ENCODE data around the gene DAAM2. TPM values are rescaled to one million over a fixed set of nuclear protein-coding genes. Genes with fewer than 3 reads are reported as not detected.

DAAM2 gene
- total and polyA plus RNA-seq, 2 donors from 2014 or later, result 6.9 to 19.8 TPM

- intact Hi-C loops (cut with DNase I), result no loop called here
- no peaks in the 10 kb centered on the region for H3K36me3 ChIP-seq (ENCODE audit: control insufficient read depth in 2 of 3, insufficient read depth in 3 of 3, low read length in 3 of 3)
- TF ChIP-seq CTCF (IDR thresholded peaks at IDR 0.05; ENCODE audit: borderline replicate concordance, extremely low read depth, insufficient read depth), result no peak
- no peak overlapping the region for H3K27ac ChIP-seq (ENCODE audit: low read depth in 2 of 2, low read length in 2 of 2)
- peaks cover 0 to 2% (median 0%) of the 10 kb centered on the region in 3 donors for H3K4me1 ChIP-seq (ENCODE audit: control insufficient read depth in 2 of 3, insufficient read depth in 2 of 3, low read depth in 1 of 3, low read length in 3 of 3)
- peak in 1 of 5 donors; percentile 50 for DNase-seq
- no peaks in the 10 kb centered on the region for H3K9me3 ChIP-seq (ENCODE audit: control insufficient read depth in 2 of 3, insufficient read depth in 1 of 3, low read length in 3 of 3)
- H3K4me3 ChIP-seq (ENCODE audit: low read length in 3 of 3), result no peak overlapping the region
- H3K27me3 ChIP-seq (ENCODE audit: control insufficient read depth, insufficient read depth, low read length), result no peaks in the 10 kb centered on the region
- H3K9ac ChIP-seq (ENCODE audit: low read length in 3 of 3), result no peak overlapping the region
- FAIRE-seq, result no peak
Observed at GRCh38 chr6:39801456-39802251, 9.5 kb downstream of the DAAM2 start.

DNA sequence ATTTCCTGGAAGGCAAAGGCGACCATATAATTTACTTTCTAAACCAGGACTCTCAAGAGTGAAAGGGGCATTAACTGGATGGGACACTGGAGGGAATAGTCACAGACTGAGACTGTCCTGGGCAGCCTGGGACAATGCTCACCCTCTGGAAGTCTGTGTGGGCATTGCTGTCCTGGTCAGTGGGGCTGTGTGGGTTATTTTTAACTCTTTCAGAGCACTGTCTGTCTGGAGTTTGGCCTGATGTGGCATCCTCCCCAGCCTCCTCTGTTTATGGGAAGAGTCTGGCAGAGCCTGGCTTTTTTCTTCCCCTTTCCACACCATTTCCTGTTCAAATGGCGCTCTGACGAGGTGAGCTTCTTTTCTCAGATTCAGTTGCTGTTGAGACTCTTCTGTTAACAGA, 11.7 kb downstream of the DAAM2 start:
- Histone ChIP-seq H3K36me3 (ENCODE audit: control insufficient read depth in 2 of 3, insufficient read depth in 3 of 3, low read length in 3 of 3) (no peaks in the 10 kb centered on the region), H3K4me1 (ENCODE audit: control insufficient read depth in 2 of 3, insufficient read depth in 2 of 3, low read depth in 1 of 3, low read length in 3 of 3) (peaks cover 0 to 2% (median 0%) of the 10 kb centered on the region in 3 donors), H3K4me3 (ENCODE audit: low read length in 3 of 3) (no peak overlapping the region), H3K9ac (ENCODE audit: low read length in 3 of 3) (no peak overlapping the region), H3K9me3 (ENCODE audit: control insufficient read depth in 2 of 3, insufficient read depth in 1 of 3, low read length in 3 of 3) (no peaks in the 10 kb centered on the region), H3K27ac (ENCODE audit: low read depth in 2 of 2, low read length in 2 of 2) (no peak overlapping the region), H3K27me3 (ENCODE audit: control insufficient read depth, insufficient read depth, low read length) (no peaks in the 10 kb centered on the region)
- no peak for FAIRE-seq
- intact Hi-C loops (cut with DNase I), result no loop called here
- TF ChIP-seq CTCF (IDR thresholded peaks at IDR 0.05; ENCODE audit: borderline replicate concordance, extremely low read depth, insufficient read depth), result no peak
- DNase-seq, result no peak

- Histone ChIP-seq H3K36me3 (ENCODE audit: control insufficient read depth in 2 of 3, insufficient read depth in 3 of 3, low read length in 3 of 3) (no peaks in the 10 kb centered on the region), H3K27ac (ENCODE audit: low read depth in 2 of 2, low read length in 2 of 2) (no peak overlapping the region)
- peak in 1 of 5 donors; percentile 13 for DNase-seq
Observed at GRCh38 chr6:39804466-39805065, 12.4 kb downstream of the DAAM2 start.

More at GRCh38 chr6:39804466-39805065, 12.4 kb downstream of the DAAM2 start:
- no peak for TF ChIP-seq CTCF (IDR thresholded peaks at IDR 0.05; ENCODE audit: borderline replicate concordance, extremely low read depth, insufficient read depth)
- intact Hi-C loops (cut with DNase I), result no loop called here
- H3K4me1 ChIP-seq (ENCODE audit: control insufficient read depth in 2 of 3, insufficient read depth in 2 of 3, low read depth in 1 of 3, low read length in 3 of 3), result peaks cover 0 to 7% (median 0%) of the 10 kb centered on the region in 3 donors
- H3K27me3 ChIP-seq (ENCODE audit: control insufficient read depth, insufficient read depth, low read length), result no peaks in the 10 kb centered on the region
- no peak for FAIRE-seq
- no peak overlapping the region for H3K4me3 ChIP-seq (ENCODE audit: low read length in 3 of 3)
- H3K9ac ChIP-seq (ENCODE audit: low read length in 3 of 3), result no peak overlapping the region
- H3K9me3 ChIP-seq (ENCODE audit: control insufficient read depth in 2 of 3, insufficient read depth in 1 of 3, low read length in 3 of 3), result no peaks in the 10 kb centered on the region

Measured in kidney (tissue), 14 donors.